ENCODE measurements around the gene FAR2.

DNA sequence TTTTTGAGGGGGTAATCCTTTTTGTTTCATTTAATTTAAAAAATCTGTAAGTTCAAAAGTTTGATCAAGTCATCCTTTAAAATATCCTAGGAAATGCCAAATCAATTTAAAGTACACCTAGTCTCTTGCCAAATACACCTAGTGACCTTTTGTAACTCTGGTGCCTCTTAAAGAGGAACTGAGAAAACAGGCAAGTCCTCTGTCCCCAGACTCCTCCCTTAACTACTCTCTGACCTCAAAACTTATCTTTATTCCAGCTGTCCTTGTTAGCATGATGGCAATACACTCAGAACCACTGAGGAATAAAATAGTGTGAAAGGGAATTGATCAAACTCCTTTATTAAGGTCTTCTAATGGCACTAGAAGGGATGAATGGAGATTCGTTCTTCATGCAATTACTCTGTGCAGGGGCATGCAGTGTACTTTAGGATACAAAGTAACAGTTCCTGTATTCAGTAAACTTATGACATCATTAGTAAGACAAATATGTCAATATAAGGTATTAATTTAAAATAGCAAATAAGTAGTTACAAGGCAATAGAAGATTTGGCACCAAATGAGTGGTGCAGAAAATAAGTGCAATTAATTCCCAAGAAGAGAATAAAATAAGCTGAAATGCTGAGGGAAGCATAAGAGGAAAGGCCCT is 3.3 kb downstream of the FAR2 start:
- TF ChIP-seq, protein P1, sequence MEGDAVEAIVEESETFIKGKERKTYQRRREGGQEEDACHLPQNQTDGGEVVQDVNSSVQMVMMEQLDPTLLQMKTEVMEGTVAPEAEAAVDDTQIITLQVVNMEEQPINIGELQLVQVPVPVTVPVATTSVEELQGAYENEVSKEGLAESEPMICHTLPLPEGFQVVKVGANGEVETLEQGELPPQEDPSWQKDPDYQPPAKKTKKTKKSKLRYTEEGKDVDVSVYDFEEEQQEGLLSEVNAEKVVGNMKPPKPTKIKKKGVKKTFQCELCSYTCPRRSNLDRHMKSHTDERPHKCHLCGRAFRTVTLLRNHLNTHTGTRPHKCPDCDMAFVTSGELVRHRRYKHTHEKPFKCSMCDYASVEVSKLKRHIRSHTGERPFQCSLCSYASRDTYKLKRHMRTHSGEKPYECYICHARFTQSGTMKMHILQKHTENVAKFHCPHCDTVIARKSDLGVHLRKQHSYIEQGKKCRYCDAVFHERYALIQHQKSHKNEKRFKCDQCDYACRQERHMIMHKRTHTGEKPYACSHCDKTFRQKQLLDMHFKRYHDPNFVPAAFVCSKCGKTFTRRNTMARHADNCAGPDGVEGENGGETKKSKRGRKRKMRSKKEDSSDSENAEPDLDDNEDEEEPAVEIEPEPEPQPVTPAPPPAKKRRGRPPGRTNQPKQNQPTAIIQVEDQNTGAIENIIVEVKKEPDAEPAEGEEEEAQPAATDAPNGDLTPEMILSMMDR (IDR thresholded peaks at IDR 0.05): no peak
- no peak for TF ChIP-seq EZH2 (IDR thresholded peaks at IDR 0.05)
- TF ChIP-seq EZH2phosphoT487 (IDR thresholded peaks at IDR 0.05): no peak

Data from neural progenitor cell (in vitro differentiated cells).